GM23338 (cell line): ENCODE measurements around the gene SPPL2C.

Experiments
- TF ChIP-seq, protein P1 (sequence below), 2 experiments: fragments of 200-600 bp in 1 of 2; sonication (generic) in 1 of 2; conservative IDR thresholded peaks; 2 replicates each; pipeline versions ENCODE4 v1.5.1 to v1.6.1; 2016 to 2017; ENCODE audit warnings: antibody characterized with exemption in 2 of 2, low read depth in 2 of 2, mild to moderate bottlenecking in 2 of 2, moderate library complexity in 1 of 2
- TF ChIP-seq, protein P2 (sequence below): IDR thresholded peaks from one replicate; pipeline ENCODE4 v1.6.1; 2018; ENCODE audit warnings: antibody characterized with exemption; ENCODE audit not compliant: unreplicated experiment

GRCh38 chr17:45818699-45819098, 26.0 kb upstream of the SPPL2C start:
- TF ChIP-seq, protein P1, sequence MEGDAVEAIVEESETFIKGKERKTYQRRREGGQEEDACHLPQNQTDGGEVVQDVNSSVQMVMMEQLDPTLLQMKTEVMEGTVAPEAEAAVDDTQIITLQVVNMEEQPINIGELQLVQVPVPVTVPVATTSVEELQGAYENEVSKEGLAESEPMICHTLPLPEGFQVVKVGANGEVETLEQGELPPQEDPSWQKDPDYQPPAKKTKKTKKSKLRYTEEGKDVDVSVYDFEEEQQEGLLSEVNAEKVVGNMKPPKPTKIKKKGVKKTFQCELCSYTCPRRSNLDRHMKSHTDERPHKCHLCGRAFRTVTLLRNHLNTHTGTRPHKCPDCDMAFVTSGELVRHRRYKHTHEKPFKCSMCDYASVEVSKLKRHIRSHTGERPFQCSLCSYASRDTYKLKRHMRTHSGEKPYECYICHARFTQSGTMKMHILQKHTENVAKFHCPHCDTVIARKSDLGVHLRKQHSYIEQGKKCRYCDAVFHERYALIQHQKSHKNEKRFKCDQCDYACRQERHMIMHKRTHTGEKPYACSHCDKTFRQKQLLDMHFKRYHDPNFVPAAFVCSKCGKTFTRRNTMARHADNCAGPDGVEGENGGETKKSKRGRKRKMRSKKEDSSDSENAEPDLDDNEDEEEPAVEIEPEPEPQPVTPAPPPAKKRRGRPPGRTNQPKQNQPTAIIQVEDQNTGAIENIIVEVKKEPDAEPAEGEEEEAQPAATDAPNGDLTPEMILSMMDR (conservative IDR thresholded peaks at IDR 0.05; ENCODE audit: low read depth in 2 of 2) = no peak
- TF ChIP-seq, protein P2, sequence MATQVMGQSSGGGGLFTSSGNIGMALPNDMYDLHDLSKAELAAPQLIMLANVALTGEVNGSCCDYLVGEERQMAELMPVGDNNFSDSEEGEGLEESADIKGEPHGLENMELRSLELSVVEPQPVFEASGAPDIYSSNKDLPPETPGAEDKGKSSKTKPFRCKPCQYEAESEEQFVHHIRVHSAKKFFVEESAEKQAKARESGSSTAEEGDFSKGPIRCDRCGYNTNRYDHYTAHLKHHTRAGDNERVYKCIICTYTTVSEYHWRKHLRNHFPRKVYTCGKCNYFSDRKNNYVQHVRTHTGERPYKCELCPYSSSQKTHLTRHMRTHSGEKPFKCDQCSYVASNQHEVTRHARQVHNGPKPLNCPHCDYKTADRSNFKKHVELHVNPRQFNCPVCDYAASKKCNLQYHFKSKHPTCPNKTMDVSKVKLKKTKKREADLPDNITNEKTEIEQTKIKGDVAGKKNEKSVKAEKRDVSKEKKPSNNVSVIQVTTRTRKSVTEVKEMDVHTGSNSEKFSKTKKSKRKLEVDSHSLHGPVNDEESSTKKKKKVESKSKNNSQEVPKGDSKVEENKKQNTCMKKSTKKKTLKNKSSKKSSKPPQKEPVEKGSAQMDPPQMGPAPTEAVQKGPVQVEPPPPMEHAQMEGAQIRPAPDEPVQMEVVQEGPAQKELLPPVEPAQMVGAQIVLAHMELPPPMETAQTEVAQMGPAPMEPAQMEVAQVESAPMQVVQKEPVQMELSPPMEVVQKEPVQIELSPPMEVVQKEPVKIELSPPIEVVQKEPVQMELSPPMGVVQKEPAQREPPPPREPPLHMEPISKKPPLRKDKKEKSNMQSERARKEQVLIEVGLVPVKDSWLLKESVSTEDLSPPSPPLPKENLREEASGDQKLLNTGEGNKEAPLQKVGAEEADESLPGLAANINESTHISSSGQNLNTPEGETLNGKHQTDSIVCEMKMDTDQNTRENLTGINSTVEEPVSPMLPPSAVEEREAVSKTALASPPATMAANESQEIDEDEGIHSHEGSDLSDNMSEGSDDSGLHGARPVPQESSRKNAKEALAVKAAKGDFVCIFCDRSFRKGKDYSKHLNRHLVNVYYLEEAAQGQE = no peak
